ENCODE measurements around the gene AVL9. TPM values are rescaled to one million over a fixed set of nuclear protein-coding genes. Genes with fewer than 3 reads are reported as not detected.
"Not testable (repeated sequence)": the region's sequence is repeated elsewhere in the genome, so short reads cannot be mapped to it uniquely, and the experiment has no call there.

AVL9 gene
- total RNA-seq, 3 donors from 2014 or later, result 27.7 to 54.4 (median 42.3) TPM

GRCh38 chr7:32496052-32496813, 944 bp downstream of the AVL9 start:
- Histone ChIP-seq H3K36me3 (no peaks in the 10 kb centered on the region), H3K9me3 (no peaks in the 10 kb centered on the region), H3K27ac (peak overlapping the region; percentile 98 to 99), H3K4me1 (peaks cover 0 to 7% of the 10 kb centered on the region in 2 donors), H3K4me3 (peak overlapping the region; percentile 88 to 99 (median 93)), H3K27me3 (no peaks in the 10 kb centered on the region)
- no peak for DNase-seq (ENCODE audit: low spot score in 2 of 2)
- intact Hi-C loops (cut with DNase I; ENCODE audit: low total_unique reads), result no loop called here
- TF ChIP-seq CTCF (IDR thresholded peaks at IDR 0.05), result no peak
- no peak for TF ChIP-seq POLR2AphosphoS5 (IDR thresholded peaks at IDR 0.05)
- TF ChIP-seq POLR2A (IDR thresholded peaks at IDR 0.05), result no peak

- intact Hi-C loops (cut with DNase I; ENCODE audit: low total_unique reads); H3K4me1 ChIP-seq; H3K27ac ChIP-seq; DNase-seq (ENCODE audit: low spot score in 2 of 2); H3K4me3 ChIP-seq; H3K27me3 ChIP-seq; H3K9me3 ChIP-seq; H3K36me3 ChIP-seq: not testable (repeated sequence)
Observed at GRCh38 chr7:32499755-32500154, 4.5 kb downstream of the AVL9 start.

GRCh38 chr7:32500216-32500615, 4.9 kb downstream of the AVL9 start:
- H3K27me3 ChIP-seq; H3K36me3 ChIP-seq; intact Hi-C loops (cut with DNase I; ENCODE audit: low total_unique reads); H3K4me3 ChIP-seq; H3K4me1 ChIP-seq; H3K27ac ChIP-seq; DNase-seq (ENCODE audit: low spot score in 2 of 2); H3K9me3 ChIP-seq: not testable (repeated sequence)

- no peak for DNase-seq (ENCODE audit: low spot score in 2 of 2)
- TF ChIP-seq CTCF (IDR thresholded peaks at IDR 0.05), result no peak
- no peak for TF ChIP-seq POLR2AphosphoS5 (IDR thresholded peaks at IDR 0.05)
- no peak for TF ChIP-seq POLR2A (IDR thresholded peaks at IDR 0.05)
- peak overlapping the region; percentile 23 to 44 for H3K27ac ChIP-seq
- H3K9me3 ChIP-seq, result no peaks in the 10 kb centered on the region
- no peaks in the 10 kb centered on the region for H3K27me3 ChIP-seq
- H3K36me3 ChIP-seq, result no peaks in the 10 kb centered on the region
- intact Hi-C loops (cut with DNase I; ENCODE audit: low total_unique reads), result no loop called here
- peaks cover 0 to 7% of the 10 kb centered on the region in 2 donors for H3K4me1 ChIP-seq
- H3K4me3 ChIP-seq, result no peak overlapping the region
Observed at GRCh38 chr7:32500922-32501341, 5.6 kb downstream of the AVL9 start.

GRCh38 chr7:32501522-32501921, 6.2 kb downstream of the AVL9 start:
- Histone ChIP-seq H3K9me3 (no peaks in the 10 kb centered on the region), H3K27me3 (no peaks in the 10 kb centered on the region), H3K27ac (peak overlapping the region in 1 of 2 donors; percentile 44), H3K4me1 (peaks cover 0 to 7% of the 10 kb centered on the region in 2 donors), H3K4me3 (no peak overlapping the region), H3K36me3 (no peaks in the 10 kb centered on the region)
- intact Hi-C loops (cut with DNase I; ENCODE audit: low total_unique reads), result no loop called here
- DNase-seq (ENCODE audit: low spot score in 2 of 2), result no peak
- no peak for TF ChIP-seq POLR2AphosphoS5 (IDR thresholded peaks at IDR 0.05)
- TF ChIP-seq CTCF (IDR thresholded peaks at IDR 0.05), result no peak
- TF ChIP-seq POLR2A (IDR thresholded peaks at IDR 0.05), result no peak

GRCh38 chr7:32502728-32503127, 7.4 kb downstream of the AVL9 start:
- no peak for DNase-seq (ENCODE audit: low spot score in 2 of 2)
- Histone ChIP-seq H3K27ac (no peak overlapping the region), H3K9me3 (no peaks in the 10 kb centered on the region), H3K36me3 (no peaks in the 10 kb centered on the region), H3K27me3 (no peaks in the 10 kb centered on the region), H3K4me1 (peaks cover 0 to 7% of the 10 kb centered on the region in 2 donors), H3K4me3 (no peak overlapping the region)
- TF ChIP-seq CTCF (IDR thresholded peaks at IDR 0.05) (no peak), POLR2AphosphoS5 (IDR thresholded peaks at IDR 0.05) (no peak), POLR2A (IDR thresholded peaks at IDR 0.05) (no peak)
- intact Hi-C loops (cut with DNase I; ENCODE audit: low total_unique reads), result no loop called here

Measured in breast epithelium (tissue), 4 donors.